Nephron progenitor cell (in vitro differentiated cells): ENCODE results near the gene CDK15.
"Not testable (repeated sequence)": the region's sequence is repeated elsewhere in the genome, so short reads cannot be mapped to it uniquely, and the experiment has no call there.

Experiments
- DNase-seq: peaks from one replicate; pipeline ENCODE4 v3.0.0; 2021
- H3K27ac Mint-ChIP-seq: 2 replicates; pipeline ENCODE4 v1.8.0; 2021; ENCODE audit warnings: mild to moderate bottlenecking, moderate library complexity, mixed read lengths
- H3K27me3 Mint-ChIP-seq: 2 replicates; pipeline ENCODE4 v1.8.0; 2021; ENCODE audit warnings: mild to moderate bottlenecking, low read depth, mixed read lengths; ENCODE audit not compliant: poor library complexity
- H3K36me3 Mint-ChIP-seq: 2 replicates; pipeline ENCODE4 v1.8.0; 2021; ENCODE audit warnings: low read depth, mixed read lengths
- H3K4me1 Mint-ChIP-seq: 2 replicates; pipeline ENCODE4 v1.8.0; 2021; ENCODE audit warnings: mixed read lengths
- H3K4me3 Mint-ChIP-seq: 2 replicates; pipeline ENCODE4 v1.8.0; 2021; ENCODE audit warnings: mild to moderate bottlenecking, moderate library complexity, mixed read lengths
- H3K9me3 Mint-ChIP-seq: 2 replicates; pipeline ENCODE4 v1.8.0; 2021; ENCODE audit warnings: mild to moderate bottlenecking, moderate library complexity, mixed read lengths
- TF ChIP-seq, protein P1 (sequence below): fragments of 200-600 bp; sonication (generic); IDR thresholded peaks from 2 replicates; pipeline ENCODE4 v1.5.0; 2021; ENCODE audit warnings: antibody characterized with exemption

The CDK15 gene

DNA sequence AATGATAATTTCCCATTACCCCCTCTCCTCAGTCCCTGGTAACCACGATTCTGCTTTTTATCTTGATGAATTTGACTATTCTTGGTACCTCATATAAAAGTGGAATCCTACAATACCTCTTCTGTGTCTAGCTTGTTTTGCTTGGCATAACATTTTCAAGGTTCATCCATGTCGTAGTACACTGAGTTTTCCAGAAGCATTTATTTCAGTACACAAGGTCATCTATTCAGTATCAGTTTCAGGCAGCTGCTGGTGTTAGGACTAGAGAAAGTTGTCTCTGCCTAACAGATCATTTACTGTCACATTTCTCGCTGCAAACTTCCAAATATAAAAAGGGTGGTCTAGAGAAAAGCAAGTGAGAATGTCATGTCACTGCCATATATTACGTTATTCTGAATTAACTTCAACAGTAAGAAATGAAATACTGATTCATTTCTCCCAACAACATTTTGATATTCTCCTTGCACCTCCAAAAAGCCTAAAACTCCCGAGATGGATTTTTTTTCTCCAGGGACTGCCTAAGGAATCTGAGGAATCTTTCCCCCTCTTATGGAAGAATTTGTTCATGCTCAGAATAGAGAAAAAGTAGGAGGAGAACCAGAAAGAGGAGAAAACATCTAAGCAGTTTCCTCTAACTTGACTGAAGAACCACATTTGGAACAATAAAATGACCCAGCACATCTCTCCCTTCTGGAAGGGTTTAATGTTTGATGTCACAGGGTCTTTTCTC lies 36.0 kb downstream of the CDK15 start:
- H3K9me3 Mint-ChIP-seq: peaks cover 34% of the 10 kb centered on the region
- TF ChIP-seq, protein P1, sequence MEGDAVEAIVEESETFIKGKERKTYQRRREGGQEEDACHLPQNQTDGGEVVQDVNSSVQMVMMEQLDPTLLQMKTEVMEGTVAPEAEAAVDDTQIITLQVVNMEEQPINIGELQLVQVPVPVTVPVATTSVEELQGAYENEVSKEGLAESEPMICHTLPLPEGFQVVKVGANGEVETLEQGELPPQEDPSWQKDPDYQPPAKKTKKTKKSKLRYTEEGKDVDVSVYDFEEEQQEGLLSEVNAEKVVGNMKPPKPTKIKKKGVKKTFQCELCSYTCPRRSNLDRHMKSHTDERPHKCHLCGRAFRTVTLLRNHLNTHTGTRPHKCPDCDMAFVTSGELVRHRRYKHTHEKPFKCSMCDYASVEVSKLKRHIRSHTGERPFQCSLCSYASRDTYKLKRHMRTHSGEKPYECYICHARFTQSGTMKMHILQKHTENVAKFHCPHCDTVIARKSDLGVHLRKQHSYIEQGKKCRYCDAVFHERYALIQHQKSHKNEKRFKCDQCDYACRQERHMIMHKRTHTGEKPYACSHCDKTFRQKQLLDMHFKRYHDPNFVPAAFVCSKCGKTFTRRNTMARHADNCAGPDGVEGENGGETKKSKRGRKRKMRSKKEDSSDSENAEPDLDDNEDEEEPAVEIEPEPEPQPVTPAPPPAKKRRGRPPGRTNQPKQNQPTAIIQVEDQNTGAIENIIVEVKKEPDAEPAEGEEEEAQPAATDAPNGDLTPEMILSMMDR: no peak
- peaks cover 24% of the 10 kb centered on the region for H3K4me1 Mint-ChIP-seq
- DNase-seq: no peak
- H3K27ac Mint-ChIP-seq: no peak overlapping the region
- no peaks in the 10 kb centered on the region for H3K27me3 Mint-ChIP-seq
- H3K36me3 Mint-ChIP-seq: peaks cover 23% of the 10 kb centered on the region
- H3K4me3 Mint-ChIP-seq: no peak overlapping the region

DNA sequence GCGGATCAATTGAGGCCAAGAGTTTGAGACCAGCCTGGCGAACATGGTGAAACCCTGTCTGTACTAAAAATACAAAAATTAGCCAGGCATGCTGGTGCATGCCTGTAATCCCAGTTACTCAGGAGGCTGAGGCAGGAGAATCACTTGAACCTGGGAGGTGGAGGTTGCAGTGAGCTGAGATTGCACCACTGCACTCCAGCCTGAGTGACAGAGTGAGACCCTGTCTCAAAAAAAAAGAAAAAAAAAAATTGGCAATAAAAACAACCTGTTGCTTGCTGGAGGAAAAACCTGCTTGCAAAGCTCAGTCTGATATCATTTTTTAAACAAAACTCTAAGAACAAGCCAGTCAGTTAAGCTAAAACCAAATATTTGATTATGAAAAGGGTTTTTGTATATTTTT lies 38.6 kb downstream of the CDK15 start:
- H3K27me3 Mint-ChIP-seq, DNase-seq, H3K4me3 Mint-ChIP-seq, H3K27ac Mint-ChIP-seq: not testable (repeated sequence)
- H3K9me3 Mint-ChIP-seq: peaks cover 24% of the 10 kb centered on the region
- H3K36me3 Mint-ChIP-seq: peaks cover 14% of the 10 kb centered on the region
- peaks cover 21% of the 10 kb centered on the region for H3K4me1 Mint-ChIP-seq

DNA sequence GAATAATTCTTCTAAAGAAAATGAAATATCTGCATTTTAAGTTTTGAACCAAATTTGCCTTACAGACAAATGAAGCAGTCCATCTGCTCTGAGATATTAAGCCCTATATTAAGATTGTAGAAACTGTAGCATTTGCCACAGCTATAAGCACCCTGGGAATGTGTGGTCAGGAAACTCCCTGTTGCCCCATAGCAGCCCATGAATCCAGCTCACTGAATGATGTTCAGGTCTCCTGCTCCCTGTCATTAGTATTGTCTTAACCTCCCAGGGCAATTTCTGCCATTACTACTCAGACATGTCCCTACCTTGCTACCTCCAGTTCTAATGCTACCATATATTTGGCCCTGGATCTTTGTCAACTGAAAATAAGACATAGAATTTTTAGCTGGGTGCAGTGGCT lies 41.1 kb downstream of the CDK15 start:
- TF ChIP-seq, protein P1: no peak
- H3K27ac Mint-ChIP-seq: no peak overlapping the region
- peaks cover 3% of the 10 kb centered on the region for H3K9me3 Mint-ChIP-seq
- H3K4me1 Mint-ChIP-seq: peaks cover 22% of the 10 kb centered on the region
- H3K36me3 Mint-ChIP-seq: no peaks in the 10 kb centered on the region
- no peak overlapping the region for H3K4me3 Mint-ChIP-seq
- DNase-seq: no peak
- H3K27me3 Mint-ChIP-seq: peaks cover 2% of the 10 kb centered on the region

DNA sequence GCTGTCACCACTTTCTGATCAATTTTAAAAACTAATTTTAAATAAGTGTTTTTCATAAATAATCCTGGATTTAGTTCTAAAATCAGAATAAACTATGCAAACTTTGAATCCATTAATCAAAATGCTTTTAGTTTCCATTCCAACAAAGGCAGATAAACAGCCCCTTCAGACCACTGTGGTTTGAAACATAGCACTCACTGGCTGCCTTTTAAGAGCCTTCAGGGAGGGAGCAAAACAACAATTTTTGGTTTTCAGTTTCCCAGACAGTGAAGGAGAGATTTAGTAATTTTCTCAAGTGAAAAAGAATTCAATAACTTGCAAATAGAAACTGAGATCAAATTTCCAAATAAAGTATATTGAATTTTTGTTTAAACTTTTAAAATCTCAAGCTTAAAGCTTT lies 46.1 kb downstream of the CDK15 start:
- peak overlapping the region; percentile 60 for H3K27ac Mint-ChIP-seq
- no peak overlapping the region for H3K4me3 Mint-ChIP-seq
- H3K4me1 Mint-ChIP-seq: peaks cover 51% of the 10 kb centered on the region
- no peaks in the 10 kb centered on the region for H3K36me3 Mint-ChIP-seq
- H3K27me3 Mint-ChIP-seq: peaks cover 2% of the 10 kb centered on the region
- DNase-seq: no peak
- TF ChIP-seq, protein P1: no peak
- peaks cover 3% of the 10 kb centered on the region for H3K9me3 Mint-ChIP-seq

DNA sequence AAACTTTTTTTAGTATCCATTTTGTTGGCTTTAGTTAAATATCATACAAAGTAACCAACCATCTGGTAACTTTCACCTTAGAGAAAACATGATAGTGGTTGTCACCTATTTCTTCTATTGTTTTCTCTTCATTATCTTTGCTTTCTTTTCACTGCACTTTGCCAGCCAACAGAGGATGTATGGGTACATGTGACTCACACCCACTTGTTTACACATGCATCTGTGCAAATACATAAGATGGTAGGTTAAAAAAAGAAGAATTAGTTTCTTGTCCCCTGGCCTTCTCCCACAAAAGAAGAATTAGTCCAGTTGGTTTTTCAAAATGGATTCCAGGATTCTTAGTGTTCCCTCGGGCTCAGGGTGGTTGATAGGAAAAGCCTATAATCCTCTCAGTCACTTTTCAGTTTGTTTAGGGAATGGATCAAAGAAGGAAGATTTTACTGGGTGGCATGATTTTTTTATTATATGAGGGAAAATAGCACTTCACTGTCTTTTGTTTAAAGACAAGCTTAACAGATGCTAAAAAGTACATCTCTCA lies 46.6 kb downstream of the CDK15 start:
- TF ChIP-seq, protein P1: no peak

DNA sequence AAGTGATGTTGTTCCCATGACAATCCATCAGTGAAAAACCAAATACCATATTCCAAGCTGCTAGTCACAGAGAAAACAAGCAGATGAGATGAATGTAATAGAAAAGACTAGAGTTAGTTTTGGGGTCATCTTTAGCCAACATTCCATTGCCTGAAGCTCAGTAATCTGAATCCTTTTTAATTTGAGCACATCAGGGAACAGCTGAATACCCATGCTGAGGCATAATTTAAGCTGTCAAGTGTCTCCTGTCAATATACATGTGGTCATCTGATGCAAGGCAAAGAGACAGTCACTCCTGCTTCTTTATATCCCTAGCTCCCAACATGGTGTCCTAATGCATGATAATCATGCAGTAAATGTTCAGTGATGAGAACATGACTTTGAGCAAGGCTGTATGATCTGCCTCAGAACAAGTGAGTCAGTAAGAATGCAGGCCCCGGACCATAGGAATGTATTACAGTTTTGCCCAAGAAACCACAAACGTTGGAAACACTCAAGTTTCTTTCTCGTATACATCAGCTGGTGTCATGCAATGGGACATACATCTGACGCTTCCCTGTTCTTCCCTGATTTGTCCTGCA lies 48.0 kb downstream of the CDK15 start:
- H3K4me3 Mint-ChIP-seq: no peak overlapping the region
- H3K9me3 Mint-ChIP-seq: peaks cover 3% of the 10 kb centered on the region
- H3K4me1 Mint-ChIP-seq: peaks cover 67% of the 10 kb centered on the region
- peak overlapping the region; percentile 87 for H3K27ac Mint-ChIP-seq
- peaks cover 2% of the 10 kb centered on the region for H3K27me3 Mint-ChIP-seq
- H3K36me3 Mint-ChIP-seq: no peaks in the 10 kb centered on the region
- no peak for DNase-seq
- TF ChIP-seq, protein P1: no peak

More for the DNA sequence above, 46.6 kb downstream of the CDK15 start:
- no peaks in the 10 kb centered on the region for H3K36me3 Mint-ChIP-seq
- DNase-seq: no peak
- H3K4me1 Mint-ChIP-seq: peaks cover 53% of the 10 kb centered on the region
- H3K27me3 Mint-ChIP-seq: peaks cover 2% of the 10 kb centered on the region
- H3K9me3 Mint-ChIP-seq: peaks cover 3% of the 10 kb centered on the region
- H3K27ac Mint-ChIP-seq: peak overlapping the region; percentile 69
- no peak overlapping the region for H3K4me3 Mint-ChIP-seq
